Renal cortex interstitium (tissue), 11 donors: ENCODE data around the gene DQX1. TPM values are rescaled to one million over a fixed set of nuclear protein-coding genes. Genes with fewer than 3 reads are reported as not detected.

ENCODE experiments used
- DNase-seq, 11 donors: peaks; one replicate each; pipeline ENCODE4 v3.0.0-alpha.2; 2013; ENCODE audit warnings: low read depth in 9 of 11, low spot score in 4 of 11; ENCODE audit errors: extremely low read depth in 1 of 11
- polyA plus RNA-seq, 3 donors: library from polyadenylated mRNA; unstranded; fragments of 120-200 nt; gene quantifications; one replicate each; pipeline ENCODE4 v1.2.1, GENCODE V29; 2013; ENCODE audit not compliant: insufficient read length in 3 of 3

DQX1 gene
- polyA plus RNA-seq, 3 donors: 0.14 to 0.82 (median 0.19) TPM

GRCh38 chr2:74537140-74537539, 11.1 kb upstream of the DQX1 start:
- no peak for DNase-seq

DNA sequence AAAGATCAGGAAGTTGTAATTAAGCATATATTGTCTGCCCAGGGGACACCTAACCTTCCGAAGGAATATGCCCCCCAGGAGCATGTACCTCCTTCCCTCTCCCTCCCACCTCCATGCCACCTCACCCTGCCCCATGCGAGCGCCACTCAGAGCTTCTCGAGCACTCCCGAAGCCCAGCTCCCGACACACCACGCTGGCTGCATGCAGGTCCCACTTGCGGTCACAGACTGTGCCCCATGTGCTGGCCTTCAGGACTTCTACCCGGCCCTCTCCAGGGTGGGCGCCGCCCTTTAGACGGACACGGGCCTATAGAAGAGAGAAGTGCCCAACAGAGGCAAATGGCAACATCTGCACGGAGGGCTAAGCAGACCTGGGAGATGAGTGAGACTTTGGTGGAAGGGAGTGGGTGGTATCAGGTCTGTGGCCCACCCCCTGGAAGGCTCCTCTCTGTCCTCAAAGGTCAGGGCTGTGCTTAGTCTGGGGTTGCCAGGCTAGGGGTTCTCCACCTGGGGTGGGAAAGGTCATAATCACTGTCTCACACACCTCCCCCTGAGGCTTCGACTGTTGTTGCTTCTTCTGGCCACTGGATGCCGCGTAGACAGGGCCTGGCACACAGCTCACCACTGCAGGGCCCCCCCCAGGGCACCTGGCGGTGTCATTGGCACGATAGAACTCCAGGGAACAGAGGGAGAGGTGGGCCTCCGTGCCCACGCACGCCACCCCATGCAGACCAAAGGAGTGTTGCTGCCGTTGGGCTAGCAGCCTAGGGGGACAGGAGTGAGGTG, 10.3 kb upstream of the DQX1 start:
- no peak for DNase-seq

GRCh38 chr2:74535440-74535965, 9.5 kb upstream of the DQX1 start:
- DNase-seq: no peak

GRCh38 chr2:74534411-74534810, 8.4 kb upstream of the DQX1 start:
- no peak for DNase-seq

GRCh38 chr2:74533464-74533863, 7.4 kb upstream of the DQX1 start:
- DNase-seq: no peak

DNA sequence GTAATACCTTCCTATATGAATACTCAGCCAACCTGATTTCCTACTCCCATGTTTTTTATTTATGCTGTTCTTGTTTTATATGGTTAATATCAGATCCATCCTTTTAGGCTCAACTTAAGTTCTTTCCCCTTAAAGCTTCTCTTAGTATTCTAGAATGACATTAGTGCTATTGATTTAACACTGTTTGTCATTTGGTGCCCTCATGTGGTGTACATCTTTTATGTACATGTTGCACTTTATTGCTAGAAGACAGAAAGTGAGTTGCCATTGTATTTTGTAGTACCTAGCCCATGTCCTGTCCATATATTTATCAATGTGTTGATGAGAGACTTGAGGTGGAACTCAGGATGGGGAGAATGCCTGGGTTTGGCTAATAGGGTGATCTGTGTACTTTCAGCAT, 6.2 kb upstream of the DQX1 start:
- no peak for DNase-seq

- DNase-seq: no peak
Observed at GRCh38 chr2:74531666-74532065, 5.6 kb upstream of the DQX1 start.

- peak in 1 of 11 donors; percentile 33 for DNase-seq
Observed at GRCh38 chr2:74530239-74531187, 4.5 kb upstream of the DQX1 start.

DNA sequence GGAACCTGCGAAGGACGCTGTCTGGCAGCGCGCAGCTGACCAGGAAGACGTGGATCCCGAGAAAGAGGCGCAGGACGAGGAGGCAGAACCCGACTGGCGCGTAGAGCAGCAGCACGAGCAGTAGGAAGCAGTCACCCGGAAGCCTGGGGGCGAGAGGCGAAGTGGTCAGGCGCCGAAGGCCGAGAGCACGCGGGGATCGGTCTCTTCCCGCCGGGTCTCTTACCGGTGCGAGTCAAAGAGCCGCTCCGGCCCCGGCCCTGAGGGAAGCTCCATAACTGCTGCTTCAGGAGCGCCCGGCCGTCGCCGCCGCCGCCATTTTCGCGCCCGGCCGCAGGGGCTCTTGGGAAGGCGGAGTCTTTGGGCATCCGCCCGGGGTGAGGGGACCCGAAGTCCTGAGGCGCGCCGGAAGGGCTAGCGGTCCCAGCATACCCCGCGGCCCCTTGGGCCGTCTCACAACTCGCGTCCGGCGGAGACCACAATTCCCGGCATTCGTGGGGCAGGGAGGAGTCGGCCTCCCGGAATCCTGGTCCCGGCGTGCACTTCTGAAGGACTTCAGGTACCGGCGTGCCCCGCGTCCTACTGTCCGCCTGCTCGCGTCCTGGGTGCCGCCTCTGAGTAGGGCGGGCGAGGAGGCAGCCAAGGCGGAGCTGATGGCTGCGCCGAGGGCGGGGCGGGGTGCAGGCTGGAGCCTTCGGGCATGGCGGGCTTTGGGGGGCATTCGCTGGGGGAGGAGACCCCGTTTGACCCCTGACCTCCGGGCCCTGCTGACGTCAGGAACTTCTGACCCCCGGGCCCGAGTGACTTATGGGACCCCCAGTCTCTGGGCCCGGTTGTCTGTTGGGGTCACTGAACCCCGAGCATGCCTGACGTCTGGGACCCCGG, 3.6 kb upstream of the DQX1 start, which contains the start of the genes AUP1 and HTRA2:
AUP1 (minus strand) TSS at position 350 of the 882 bp plus-strand sequence; CDS start at position 273, 77 bp downstream.
HTRA2 (plus strand) TSS at position 577 of the 882 bp plus-strand sequence; CDS start at position 651, 74 bp downstream.
- DNase-seq: peak; percentile 90 to 99 (median 98)

DNA sequence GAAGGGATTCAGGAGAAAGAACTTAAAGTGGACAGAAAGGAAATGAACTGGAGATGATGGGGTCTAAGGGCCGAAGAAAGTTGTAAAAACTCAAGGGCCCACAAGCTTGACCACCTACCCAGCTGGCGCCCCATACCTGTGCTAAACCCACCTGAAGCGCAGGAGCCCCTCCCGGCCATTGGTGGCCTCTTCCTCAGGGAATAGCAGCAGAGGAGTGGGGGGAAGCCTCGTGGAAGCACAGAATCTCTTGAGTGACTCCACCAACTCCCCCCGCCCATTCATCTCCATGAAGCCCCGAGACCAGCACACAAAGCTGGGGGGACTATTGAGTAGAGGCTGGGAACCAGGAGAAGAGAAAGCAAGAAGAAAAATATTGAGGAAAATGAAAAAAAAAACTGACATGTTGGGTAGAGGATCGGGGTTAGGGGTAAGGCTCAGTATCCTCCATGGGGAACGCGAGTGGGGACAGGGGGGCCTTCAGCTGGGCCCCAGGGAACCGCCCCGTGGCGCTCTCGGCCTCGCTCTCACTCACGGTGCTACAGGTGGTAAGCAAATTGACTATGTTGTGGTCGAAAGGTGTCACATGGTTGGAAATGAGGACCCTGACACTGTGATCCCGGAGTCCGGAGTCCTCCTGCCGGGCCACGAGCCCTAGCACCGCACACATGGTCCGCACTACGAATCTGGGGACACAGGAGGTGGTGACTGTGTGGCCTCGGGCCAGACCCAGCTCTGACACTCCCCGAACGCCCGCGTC, 2.7 kb upstream of the DQX1 start:
- no peak for DNase-seq

DNA sequence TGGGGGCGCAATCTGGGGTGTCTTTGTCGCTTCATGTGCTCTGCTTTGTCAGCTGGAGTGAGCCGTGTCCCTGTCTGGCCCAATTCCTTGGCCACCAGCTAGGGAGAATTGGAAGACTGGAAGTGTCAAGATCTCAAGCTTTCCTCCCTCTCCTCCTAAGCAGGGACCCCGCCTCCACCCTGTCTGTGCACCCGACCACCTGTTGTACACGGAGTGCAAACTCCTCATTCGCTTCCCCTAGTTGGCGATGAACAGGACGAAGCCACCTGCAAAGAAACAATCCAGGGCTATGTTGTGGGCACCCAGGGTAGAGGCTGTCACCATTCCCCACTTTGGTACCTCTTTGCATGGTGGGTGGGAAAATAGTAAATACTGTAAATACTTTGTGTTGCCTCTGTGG, 1.7 kb upstream of the DQX1 start:
- DNase-seq: no peak

DNA sequence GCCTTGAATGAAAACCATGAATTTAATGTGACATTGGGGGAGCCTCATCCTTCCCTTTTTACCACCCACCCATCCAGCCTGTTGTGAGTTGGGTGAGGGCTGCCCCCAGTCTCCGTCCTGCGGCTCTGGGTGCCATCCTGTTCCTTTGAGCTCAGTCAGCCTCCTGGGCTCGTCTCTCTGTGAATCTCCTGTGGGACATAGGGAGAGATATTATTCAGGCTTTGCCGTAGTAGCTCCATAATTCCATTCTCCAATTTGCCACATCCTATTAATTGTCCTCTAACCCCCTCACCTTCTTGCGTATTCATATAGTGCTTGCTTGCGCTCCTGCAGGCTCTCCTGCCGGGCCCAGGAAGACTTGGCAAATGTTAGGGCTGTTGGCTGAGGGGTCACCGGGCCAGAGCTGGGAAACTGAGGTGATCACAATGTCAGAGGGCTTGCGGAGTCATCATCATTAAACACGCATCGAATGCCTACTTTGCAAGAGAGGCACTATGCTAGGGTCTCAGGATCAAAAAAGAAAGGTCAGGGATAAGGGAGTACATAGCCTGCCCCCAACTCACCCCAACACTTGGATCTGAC, 709 bp upstream of the DQX1 start:
- no peak for DNase-seq

DNA sequence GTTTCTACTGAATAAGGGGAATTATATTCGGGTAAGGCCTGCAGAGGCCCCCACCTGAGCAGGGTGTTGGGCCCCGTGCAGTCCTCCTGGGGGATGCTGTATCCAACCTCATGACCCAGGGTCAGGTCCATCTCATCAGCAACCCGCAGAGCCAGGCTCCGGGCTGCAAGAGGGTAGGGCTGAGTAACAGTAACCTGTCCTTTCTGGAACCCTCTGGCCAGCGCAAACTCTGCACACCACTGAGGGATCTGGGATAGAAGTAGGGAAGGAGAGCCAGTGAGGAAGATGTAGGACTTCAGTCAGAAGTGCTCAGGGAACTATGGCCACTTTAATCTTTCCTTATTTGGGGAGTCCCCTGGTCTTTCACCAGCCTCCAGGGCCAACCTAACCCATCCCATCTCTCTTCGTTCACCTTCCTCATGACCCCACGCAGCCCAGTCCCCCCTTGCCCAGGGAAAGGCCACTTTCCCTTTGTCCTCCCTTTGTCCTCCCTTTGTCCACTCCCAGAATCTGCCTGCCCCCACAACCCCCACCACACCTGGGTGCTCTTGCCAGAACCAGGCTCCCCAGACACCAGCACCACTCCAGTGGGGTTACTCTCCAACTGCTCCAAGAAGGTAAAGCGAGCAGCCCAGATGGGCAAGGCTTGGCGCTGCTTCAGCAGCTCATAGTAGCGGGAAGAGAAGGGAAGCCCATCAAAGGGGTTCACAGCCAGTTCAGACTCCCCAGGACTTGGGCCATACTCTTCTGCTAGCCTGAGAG, 895 bp downstream of the DQX1 start:
- DNase-seq: no peak

- DNase-seq: no peak
Observed at GRCh38 chr2:74524005-74524404, 2.0 kb downstream of the DQX1 start.

- no peak for DNase-seq
Observed at GRCh38 chr2:74522516-74522915, 3.5 kb downstream of the DQX1 start.

- DNase-seq: no peak
Observed at GRCh38 chr2:74516650-74517049, 9.4 kb downstream of the DQX1 start.
